Liver (tissue), 9 donors: ENCODE measurements around the gene FGF14. TPM values are rescaled to one million over a fixed set of nuclear protein-coding genes. Genes with fewer than 3 reads are reported as not detected.

Experiments
- DNase-seq: peaks from one replicate; pipeline ENCODE4 v3.0.0-alpha.2; 2017; ENCODE audit warnings: low spot score
- H3K27ac ChIP-seq, 2 donors: one replicate each; pipeline ENCODE4 v1.7.0; 2013; ENCODE audit warnings: inconsistent platforms in 2 of 2, low read length in 2 of 2, control low read depth in 1 of 2, low read depth in 1 of 2, mild to moderate bottlenecking in 1 of 2
- H3K27me3 ChIP-seq, 4 donors: one replicate each; pipeline versions ENCODE4 v1.6.1 to v1.7.0; 2013; ENCODE audit warnings: low read length in 3 of 4, inconsistent platforms in 1 of 4, mild to moderate bottlenecking in 1 of 4, moderate library complexity in 1 of 4; ENCODE audit not compliant: control insufficient read depth in 4 of 4, insufficient read depth in 4 of 4
- H3K36me3 ChIP-seq, 4 donors: one replicate each; pipeline versions ENCODE4 v1.6.1 to v1.7.0; 2013; ENCODE audit warnings: low read length in 3 of 4, mild to moderate bottlenecking in 3 of 4, low read depth in 1 of 4, moderate library complexity in 1 of 4; ENCODE audit not compliant: control insufficient read depth in 4 of 4, insufficient read depth in 3 of 4
- H3K4me1 ChIP-seq, 4 donors: one replicate each; pipeline versions ENCODE4 v1.6.1 to v1.7.0; 2013; ENCODE audit warnings: low read length in 3 of 4, mild to moderate bottlenecking in 3 of 4, moderate library complexity in 1 of 4; ENCODE audit not compliant: control insufficient read depth in 4 of 4, insufficient read depth in 4 of 4
- H3K4me3 ChIP-seq, 3 donors: one replicate each; pipeline versions ENCODE4 v1.6.1 to v1.7.0; 2013; ENCODE audit warnings: low read length in 3 of 3, control low read depth in 1 of 3, low read depth in 1 of 3, mild to moderate bottlenecking in 1 of 3
- H3K9ac ChIP-seq, 2 donors: one replicate each; pipeline ENCODE4 v1.7.0; 2013; ENCODE audit warnings: low read length in 2 of 2, mild to moderate bottlenecking in 2 of 2, moderate library complexity in 2 of 2, control low read depth in 1 of 2, low read depth in 1 of 2
- H3K9me3 ChIP-seq, 4 donors: one replicate each; pipeline versions ENCODE4 v1.6.1 to v1.7.0; 2013; ENCODE audit warnings: low read length in 3 of 4; ENCODE audit not compliant: control insufficient read depth in 4 of 4
- EGR1 ChIP-seq, 2 donors: IDR thresholded peaks; 2 replicates each; pipeline ENCODE4 v1.6.1; 2016 to 2018; ENCODE audit warnings: antibody characterized with exemption in 2 of 2, low read depth in 2 of 2
- FOXA1 ChIP-seq: IDR thresholded peaks from 2 replicates; pipeline ENCODE4 v1.6.1; 2016; ENCODE audit warnings: antibody characterized with exemption
- FOXA2 ChIP-seq: IDR thresholded peaks from 2 replicates; pipeline ENCODE4 v1.6.1; 2016; ENCODE audit warnings: antibody characterized with exemption
- GABPA ChIP-seq, 2 donors: IDR thresholded peaks in 1 of 2; conservative IDR thresholded peaks in 1 of 2; 2 replicates each; pipeline ENCODE4 v1.6.1; 2016; ENCODE audit warnings: antibody characterized with exemption in 2 of 2, mild to moderate bottlenecking in 1 of 2, moderate library complexity in 1 of 2
- HNF4A ChIP-seq, 2 donors: conservative IDR thresholded peaks; 2 replicates each; pipeline ENCODE4 v1.6.1; 2016; ENCODE audit warnings: antibody characterized with exemption in 2 of 2, mild to moderate bottlenecking in 2 of 2
- HNF4G ChIP-seq: IDR thresholded peaks from 2 replicates; pipeline ENCODE4 v1.6.1; 2016; ENCODE audit warnings: antibody characterized with exemption
- JUND ChIP-seq, 2 donors: IDR thresholded peaks; 2 replicates each; pipeline ENCODE4 v1.6.1; 2016; ENCODE audit warnings: antibody characterized with exemption in 2 of 2
- NR2F2 ChIP-seq: IDR thresholded peaks from 2 replicates; pipeline ENCODE4 v1.6.1; 2016; ENCODE audit warnings: antibody characterized with exemption
- RAD21 ChIP-seq, 2 donors: IDR thresholded peaks; 2 replicates each; pipeline ENCODE4 v1.6.1; 2016; ENCODE audit warnings: antibody characterized with exemption in 2 of 2, mild to moderate bottlenecking in 2 of 2
- RXRA ChIP-seq, 2 donors: IDR thresholded peaks; 2 replicates each; pipeline ENCODE4 v1.6.1; 2017 to 2018; ENCODE audit warnings: antibody characterized with exemption in 2 of 2, mild to moderate bottlenecking in 1 of 2
- SP1 ChIP-seq: IDR thresholded peaks from 2 replicates; pipeline ENCODE4 v1.6.1; 2018; ENCODE audit warnings: antibody characterized with exemption, mild to moderate bottlenecking
- TAF1 ChIP-seq: conservative IDR thresholded peaks from 2 replicates; pipeline ENCODE4 v1.6.1; 2016; ENCODE audit warnings: antibody characterized with exemption, mild to moderate bottlenecking
- YY1 ChIP-seq: IDR thresholded peaks from 2 replicates; pipeline ENCODE4 v1.6.1; 2016; ENCODE audit warnings: antibody characterized with exemption, mild to moderate bottlenecking
- WGBS: extraction: QIAGEN DNeasy Blood & Tissue Kit; methylation state at CpG from one replicate; pipeline ENCODE4 v1.1.7; 2013; 5-methylcytosine and 5-hydroxymethylcytosine counted together
- polyA plus RNA-seq, 2 donors: library from polyadenylated mRNA; stranded (reverse) in 1 of 2; unstranded in 1 of 2; fragments of 200-250 nt in 1 of 2; fragments of >200 nt in 1 of 2; fragmentation: Nextera tagmentation in 1 of 2; extraction: Ambion mirVana in 1 of 2; gene quantifications; one replicate each; pipeline versions ENCODE4 v1.2.1 to v1.2.3, GENCODE V29; 2013 to 2015
- total RNA-seq, 2 donors: library from RNA; depleted of rRNA; stranded (reverse); fragments of >200 nt; gene quantifications; one replicate each; pipeline ENCODE4 v1.2.3, GENCODE V29; 2014
- TF ChIP-seq, protein P1 (sequence below): IDR thresholded peaks from 2 replicates; pipeline ENCODE4 v1.6.1; 2016; ENCODE audit warnings: antibody characterized with exemption, mild to moderate bottlenecking
- TF ChIP-seq, protein P2 (sequence below): IDR thresholded peaks from 2 replicates; pipeline ENCODE4 v1.6.1; 2016; ENCODE audit warnings: antibody characterized with exemption
- TF ChIP-seq, protein P3 (sequence below): IDR thresholded peaks from 2 replicates; pipeline ENCODE4 v1.6.1; 2016; ENCODE audit warnings: antibody characterized with exemption
- TF ChIP-seq, protein P4 (sequence below): fragments of 150-350 bp; IDR thresholded peaks from 2 replicates; pipeline ENCODE4 v1.5.1; 2017; ENCODE audit warnings: improper control_type of control experiment, low read depth, low read length; ENCODE audit not compliant: missing input control
- TF ChIP-seq, protein P5 (sequence below): IDR thresholded peaks from 2 replicates; pipeline ENCODE4 v1.6.1; 2016; ENCODE audit warnings: antibody characterized with exemption
- donor health status: healthy.
- donor health status: healthy.
- donor health status: healthy.
- donor health status: healthy.
- donor health status: healthy.

Gene FGF14
- total and polyA plus RNA-seq, 4 donors, result 0.05 to 3.3 (median 1.0) TPM

DNA sequence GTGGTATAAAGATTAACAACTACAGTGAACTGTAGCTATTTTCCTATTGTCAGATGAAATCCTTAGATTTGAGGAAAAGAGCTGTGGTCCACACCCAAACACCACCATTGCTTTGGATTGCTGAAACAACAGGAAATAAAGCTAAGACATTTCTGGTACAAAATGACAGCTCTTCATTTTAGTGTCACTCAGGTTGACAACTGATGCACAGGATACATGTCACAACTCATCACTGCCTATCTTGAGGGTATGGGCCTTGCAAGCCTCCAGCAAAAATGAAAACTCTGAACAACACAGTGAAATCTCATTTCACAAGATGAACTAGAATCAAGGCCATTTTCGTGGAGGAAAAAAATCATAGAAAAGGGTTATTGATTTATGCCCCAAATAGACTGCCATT is 609.7 kb downstream of the FGF14 start:
- H3K4me3 ChIP-seq, result no peak overlapping the region
- H3K36me3 ChIP-seq, result no peaks in the 10 kb centered on the region
- H3K9me3 ChIP-seq, result no peaks in the 10 kb centered on the region
- no peak for TF ChIP-seq GABPA (IDR thresholded peaks at IDR 0.05 in 1 of 2, conservative IDR thresholded peaks at IDR 0.05 in 1 of 2)
- TF ChIP-seq FOXA1, result no peak
- TF ChIP-seq YY1, result no peak
- TF ChIP-seq, protein P1, sequence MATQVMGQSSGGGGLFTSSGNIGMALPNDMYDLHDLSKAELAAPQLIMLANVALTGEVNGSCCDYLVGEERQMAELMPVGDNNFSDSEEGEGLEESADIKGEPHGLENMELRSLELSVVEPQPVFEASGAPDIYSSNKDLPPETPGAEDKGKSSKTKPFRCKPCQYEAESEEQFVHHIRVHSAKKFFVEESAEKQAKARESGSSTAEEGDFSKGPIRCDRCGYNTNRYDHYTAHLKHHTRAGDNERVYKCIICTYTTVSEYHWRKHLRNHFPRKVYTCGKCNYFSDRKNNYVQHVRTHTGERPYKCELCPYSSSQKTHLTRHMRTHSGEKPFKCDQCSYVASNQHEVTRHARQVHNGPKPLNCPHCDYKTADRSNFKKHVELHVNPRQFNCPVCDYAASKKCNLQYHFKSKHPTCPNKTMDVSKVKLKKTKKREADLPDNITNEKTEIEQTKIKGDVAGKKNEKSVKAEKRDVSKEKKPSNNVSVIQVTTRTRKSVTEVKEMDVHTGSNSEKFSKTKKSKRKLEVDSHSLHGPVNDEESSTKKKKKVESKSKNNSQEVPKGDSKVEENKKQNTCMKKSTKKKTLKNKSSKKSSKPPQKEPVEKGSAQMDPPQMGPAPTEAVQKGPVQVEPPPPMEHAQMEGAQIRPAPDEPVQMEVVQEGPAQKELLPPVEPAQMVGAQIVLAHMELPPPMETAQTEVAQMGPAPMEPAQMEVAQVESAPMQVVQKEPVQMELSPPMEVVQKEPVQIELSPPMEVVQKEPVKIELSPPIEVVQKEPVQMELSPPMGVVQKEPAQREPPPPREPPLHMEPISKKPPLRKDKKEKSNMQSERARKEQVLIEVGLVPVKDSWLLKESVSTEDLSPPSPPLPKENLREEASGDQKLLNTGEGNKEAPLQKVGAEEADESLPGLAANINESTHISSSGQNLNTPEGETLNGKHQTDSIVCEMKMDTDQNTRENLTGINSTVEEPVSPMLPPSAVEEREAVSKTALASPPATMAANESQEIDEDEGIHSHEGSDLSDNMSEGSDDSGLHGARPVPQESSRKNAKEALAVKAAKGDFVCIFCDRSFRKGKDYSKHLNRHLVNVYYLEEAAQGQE, result no peak
- TF ChIP-seq JUND (IDR thresholded peaks at IDR 0.05), result no peak
- TF ChIP-seq HNF4A (conservative IDR thresholded peaks at IDR 0.05), result no peak
- TF ChIP-seq, protein P2, sequence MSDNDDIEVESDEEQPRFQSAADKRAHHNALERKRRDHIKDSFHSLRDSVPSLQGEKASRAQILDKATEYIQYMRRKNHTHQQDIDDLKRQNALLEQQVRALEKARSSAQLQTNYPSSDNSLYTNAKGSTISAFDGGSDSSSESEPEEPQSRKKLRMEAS, result no peak
- TF ChIP-seq NR2F2, result no peak
- TF ChIP-seq EGR1 (IDR thresholded peaks at IDR 0.05; ENCODE audit: low read depth in 2 of 2), result no peak
- no peak for TF ChIP-seq RAD21 (IDR thresholded peaks at IDR 0.05)
- no peak for TF ChIP-seq SP1
- TF ChIP-seq FOXA2, result no peak
- no peak for TF ChIP-seq HNF4G
- TF ChIP-seq, protein P3, sequence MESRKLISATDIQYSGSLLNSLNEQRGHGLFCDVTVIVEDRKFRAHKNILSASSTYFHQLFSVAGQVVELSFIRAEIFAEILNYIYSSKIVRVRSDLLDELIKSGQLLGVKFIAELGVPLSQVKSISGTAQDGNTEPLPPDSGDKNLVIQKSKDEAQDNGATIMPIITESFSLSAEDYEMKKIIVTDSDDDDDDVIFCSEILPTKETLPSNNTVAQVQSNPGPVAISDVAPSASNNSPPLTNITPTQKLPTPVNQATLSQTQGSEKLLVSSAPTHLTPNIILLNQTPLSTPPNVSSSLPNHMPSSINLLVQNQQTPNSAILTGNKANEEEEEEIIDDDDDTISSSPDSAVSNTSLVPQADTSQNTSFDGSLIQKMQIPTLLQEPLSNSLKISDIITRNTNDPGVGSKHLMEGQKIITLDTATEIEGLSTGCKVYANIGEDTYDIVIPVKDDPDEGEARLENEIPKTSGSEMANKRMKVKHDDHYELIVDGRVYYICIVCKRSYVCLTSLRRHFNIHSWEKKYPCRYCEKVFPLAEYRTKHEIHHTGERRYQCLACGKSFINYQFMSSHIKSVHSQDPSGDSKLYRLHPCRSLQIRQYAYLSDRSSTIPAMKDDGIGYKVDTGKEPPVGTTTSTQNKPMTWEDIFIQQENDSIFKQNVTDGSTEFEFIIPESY, result no peak
- TF ChIP-seq TAF1, result no peak
- no peak for TF ChIP-seq RXRA (IDR thresholded peaks at IDR 0.05)
- TF ChIP-seq, protein P4, sequence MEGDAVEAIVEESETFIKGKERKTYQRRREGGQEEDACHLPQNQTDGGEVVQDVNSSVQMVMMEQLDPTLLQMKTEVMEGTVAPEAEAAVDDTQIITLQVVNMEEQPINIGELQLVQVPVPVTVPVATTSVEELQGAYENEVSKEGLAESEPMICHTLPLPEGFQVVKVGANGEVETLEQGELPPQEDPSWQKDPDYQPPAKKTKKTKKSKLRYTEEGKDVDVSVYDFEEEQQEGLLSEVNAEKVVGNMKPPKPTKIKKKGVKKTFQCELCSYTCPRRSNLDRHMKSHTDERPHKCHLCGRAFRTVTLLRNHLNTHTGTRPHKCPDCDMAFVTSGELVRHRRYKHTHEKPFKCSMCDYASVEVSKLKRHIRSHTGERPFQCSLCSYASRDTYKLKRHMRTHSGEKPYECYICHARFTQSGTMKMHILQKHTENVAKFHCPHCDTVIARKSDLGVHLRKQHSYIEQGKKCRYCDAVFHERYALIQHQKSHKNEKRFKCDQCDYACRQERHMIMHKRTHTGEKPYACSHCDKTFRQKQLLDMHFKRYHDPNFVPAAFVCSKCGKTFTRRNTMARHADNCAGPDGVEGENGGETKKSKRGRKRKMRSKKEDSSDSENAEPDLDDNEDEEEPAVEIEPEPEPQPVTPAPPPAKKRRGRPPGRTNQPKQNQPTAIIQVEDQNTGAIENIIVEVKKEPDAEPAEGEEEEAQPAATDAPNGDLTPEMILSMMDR, result no peak
- TF ChIP-seq, protein P5, sequence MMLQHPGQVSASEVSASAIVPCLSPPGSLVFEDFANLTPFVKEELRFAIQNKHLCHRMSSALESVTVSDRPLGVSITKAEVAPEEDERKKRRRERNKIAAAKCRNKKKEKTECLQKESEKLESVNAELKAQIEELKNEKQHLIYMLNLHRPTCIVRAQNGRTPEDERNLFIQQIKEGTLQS, result no peak
- 69% methylated on average over 1 of the region's 1 CpG for WGBS
- H3K9ac ChIP-seq, result no peak overlapping the region
- H3K27me3 ChIP-seq, result no peaks in the 10 kb centered on the region
- no peak overlapping the region for H3K27ac ChIP-seq
- no peaks in the 10 kb centered on the region for H3K4me1 ChIP-seq
- no peak for DNase-seq
